K562 (cell line): ENCODE measurements around the gene BCKDK. TPM values are rescaled to one million over a fixed set of nuclear protein-coding genes. Genes with fewer than 3 reads are reported as not detected.
A peak's percentile ranks its signal among the peaks of the same experiment; 100 is the strongest.

ENCODE experiments used
- COPS2 ChIP-seq: fragments of 450-650 bp; conservative IDR thresholded peaks from 2 replicates; pipeline ENCODE4 v1.6.1; 2016; ENCODE audit warnings: mild to moderate bottlenecking, moderate library complexity
- ERF ChIP-seq: fragments of 450-650 bp; formaldehyde crosslinking; IDR thresholded peaks from 2 replicates; pipeline ENCODE4 v1.4.0; 2020; ENCODE audit warnings: mild to moderate bottlenecking, mixed read lengths
- FOXK1 ChIP-seq: sonication (generic); formaldehyde crosslinking; IDR thresholded peaks from 2 replicates; pipeline ENCODE4 v1.8.0; 2022; ENCODE audit warnings: missing genetic modification reagents, mild to moderate bottlenecking, borderline replicate concordance
- HLTF ChIP-seq: fragments of 450-650 bp; IDR thresholded peaks from 2 replicates; pipeline ENCODE4 v1.6.1; 2016
- HNRNPLL ChIP-seq: fragments of 200-400 bp; formaldehyde crosslinking; IDR thresholded peaks from 2 replicates; pipeline ENCODE4 v1.6.1; 2017; ENCODE audit warnings: low read length, low read depth, mild to moderate bottlenecking; ENCODE audit not compliant: poor library complexity, severe bottlenecking
- MEIS2 ChIP-seq: fragments of 450-650 bp; IDR thresholded peaks from 2 replicates; pipeline ENCODE4 v1.6.1; 2014; ENCODE audit warnings: mild to moderate bottlenecking; ENCODE audit not compliant: partially characterized antibody
- MYNN ChIP-seq, 2 experiments: sonication (generic); formaldehyde crosslinking in 1 of 2; IDR thresholded peaks; 2 replicates each; pipeline versions ENCODE4 v1.5.0 to v1.6.1; 2016 to 2020; ENCODE audit warnings: antibody characterized with exemption in 1 of 2, missing genetic modification reagents in 1 of 2
- NR4A1 ChIP-seq, 2 experiments: fragments of 250-450 bp in 1 of 2; fragments of 450-650 bp in 1 of 2; sonication (Bioruptor Pico) in 1 of 2; IDR thresholded peaks; 2 replicates each; pipeline versions ENCODE4 v1.4.0 to v1.6.1; 2016 to 2020; ENCODE audit warnings: mild to moderate bottlenecking in 2 of 2, missing compliant biosample characterization in 1 of 2, missing genetic modification characterization in 1 of 2, moderate library complexity in 1 of 2
- TFAM ChIP-seq: fragments of 250-450 bp; sonication (Bioruptor Pico); conservative IDR thresholded peaks from 2 replicates; pipeline ENCODE4 v1.5.0; 2021; ENCODE audit warnings: mild to moderate bottlenecking, moderate library complexity
- ZNF175 ChIP-seq: fragments of 200-800 bp; sonication (Bioruptor generic); IDR thresholded peaks from 2 replicates; pipeline ENCODE4 v1.6.1; 2016; ENCODE audit warnings: low read depth, mild to moderate bottlenecking, missing genetic modification characterization, missing compliant biosample characterization
- ZNF184 ChIP-seq: sonication (generic); formaldehyde crosslinking; IDR thresholded peaks from 2 replicates; pipeline ENCODE4 v1.5.0; 2020; ENCODE audit warnings: missing genetic modification reagents
- ZNF436 ChIP-seq: fragments of 250-450, 450-650 bp; sonication (Bioruptor Pico); formaldehyde crosslinking; IDR thresholded peaks from 2 replicates; pipeline ENCODE4 v1.7.0; 2020; ENCODE audit warnings: mild to moderate bottlenecking
- ZNF77 ChIP-seq: fragments of 250-450 bp; sonication (Bioruptor Pico); IDR thresholded peaks from 2 replicates; pipeline ENCODE4 v1.5.0; 2020
- polyA plus RNA-seq, 8 experiments: library from polyadenylated mRNA; depleted of rRNA in 4 of 8; stranded (reverse) in 5 of 8; unstranded in 3 of 8; fragments of >200 nt; fragmentation: Nextera tagmentation in 2 of 8; fragmentation: Illumina TruSeq in 1 of 8; extraction: Ambion mirVana in 2 of 8; extraction: Trizol in 1 of 8; gene quantifications; 2 replicates each; pipeline versions ENCODE4 v1.2.1 to v1.2.3, GENCODE V29; 2011 to 2014; ENCODE audit warnings: inconsistent platforms in 1 of 8, missing spikeins in 1 of 8
- total RNA-seq, 7 experiments: library from RNA; depleted of rRNA in 6 of 7; stranded (reverse); fragments of >200 nt in 6 of 7; fragmentation: Illumina TruSeq in 2 of 7; extraction: Trizol in 2 of 7; gene quantifications; 2 replicates each; pipeline versions ENCODE4 v1.2.1 to v1.2.3, GENCODE V29; 2011 to 2021; ENCODE audit warnings: low replicate concordance in 1 of 7
- TF ChIP-seq, protein P1 (sequence below): IDR thresholded peaks from 2 replicates; pipeline ENCODE4 v1.6.1; 2014; ENCODE audit warnings: antibody characterized with exemption
- TF ChIP-seq, protein P2 (sequence below), 3 experiments: fragments of 200-800 bp in 1 of 3; fragments of 250-450 bp in 1 of 3; fragments of 450-650 bp in 1 of 3; sonication (Bioruptor Pico) in 1 of 3; sonication (Bioruptor generic) in 1 of 3; formaldehyde crosslinking in 1 of 3; IDR thresholded peaks; 2 replicates each; pipeline versions ENCODE4 v1.6.1 to v1.8.0; 2016 to 2022; ENCODE audit warnings: mild to moderate bottlenecking in 2 of 3, missing genetic modification characterization in 2 of 3, missing compliant biosample characterization in 1 of 3, moderate library complexity in 1 of 3
- TF ChIP-seq, protein P3 (sequence below): fragments of 250-450 bp; sonication (Bioruptor Pico); IDR thresholded peaks from 2 replicates; pipeline ENCODE4 v1.9.0; 2021; ENCODE audit warnings: mild to moderate bottlenecking, inconsistent platforms

BCKDK gene
- total and polyA plus RNA-seq, 9 of the 15 experiments (the other 6 are each of a cell fraction or from before 2014, with no cell fraction given): 0.58 to 34.8 (median 13.1) TPM

DNA sequence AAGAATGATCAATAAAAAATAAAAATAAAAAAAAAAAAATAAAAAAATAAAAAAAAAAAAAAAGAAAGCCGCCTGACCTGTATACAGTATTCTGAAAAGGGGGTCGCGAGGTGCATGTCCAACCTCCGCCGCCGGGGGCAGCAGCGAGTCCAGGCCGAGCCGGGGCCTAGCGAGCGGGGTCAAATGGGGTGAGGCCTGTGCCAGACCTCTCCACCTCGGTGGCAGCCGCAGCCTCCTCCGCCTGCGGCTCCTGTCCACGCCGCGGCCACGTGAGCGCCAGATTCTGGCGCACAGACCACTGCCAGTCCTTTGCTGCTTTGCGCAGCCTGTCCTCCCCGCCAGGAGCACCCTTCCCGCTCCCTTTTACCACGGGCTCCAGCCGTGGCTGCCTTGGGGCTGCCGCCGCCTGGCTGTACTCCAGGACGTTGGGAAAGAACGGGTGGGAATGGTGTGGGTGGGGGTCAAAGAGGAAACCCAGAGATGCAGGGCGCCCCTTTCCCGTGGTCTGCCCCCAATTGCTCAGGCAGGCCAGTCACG is 2.4 kb upstream of the BCKDK start (continued):
- TF ChIP-seq MYNN (IDR thresholded peaks at IDR 0.05) (peak; percentile 76; the same call in 1 of the 2 replicates), MYNN (CRISPR knock-in tag; IDR thresholded peaks at IDR 0.05) (no peak), ERF (CRISPR knock-in tag) (peak; percentile 79; the same call in 1 of the 2 replicates), FOXK1 (CRISPR knock-in tag) (no peak), ZNF175 (CRISPR knock-in tag) (no peak), COPS2 (no peak), HLTF (peak; percentile 60; the same call in 1 of the 2 replicates), MEIS2 (peak; percentile 8), TFAM (CRISPR knock-in tag) (no peak), NR4A1 (CRISPR knock-in tag; IDR thresholded peaks at IDR 0.05) (no peak), NR4A1 (tag; IDR thresholded peaks at IDR 0.05) (peak; percentile 67; the same call in 1 of the 2 replicates), ZNF77 (CRISPR knock-in tag) (no peak), ZNF184 (no peak), ZNF436 (CRISPR knock-in tag) (no peak), HNRNPLL (peak; percentile 34)
- TF ChIP-seq, protein P1, sequence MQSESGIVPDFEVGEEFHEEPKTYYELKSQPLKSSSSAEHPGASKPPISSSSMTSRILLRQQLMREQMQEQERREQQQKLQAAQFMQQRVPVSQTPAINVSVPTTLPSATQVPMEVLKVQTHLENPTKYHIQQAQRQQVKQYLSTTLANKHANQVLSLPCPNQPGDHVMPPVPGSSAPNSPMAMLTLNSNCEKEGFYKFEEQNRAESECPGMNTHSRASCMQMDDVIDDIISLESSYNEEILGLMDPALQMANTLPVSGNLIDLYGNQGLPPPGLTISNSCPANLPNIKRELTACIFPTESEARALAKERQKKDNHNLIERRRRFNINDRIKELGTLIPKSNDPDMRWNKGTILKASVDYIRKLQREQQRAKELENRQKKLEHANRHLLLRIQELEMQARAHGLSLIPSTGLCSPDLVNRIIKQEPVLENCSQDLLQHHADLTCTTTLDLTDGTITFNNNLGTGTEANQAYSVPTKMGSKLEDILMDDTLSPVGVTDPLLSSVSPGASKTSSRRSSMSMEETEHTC: peak; percentile 46; the same call in 1 of the 2 replicates
- TF ChIP-seq, protein P2, sequence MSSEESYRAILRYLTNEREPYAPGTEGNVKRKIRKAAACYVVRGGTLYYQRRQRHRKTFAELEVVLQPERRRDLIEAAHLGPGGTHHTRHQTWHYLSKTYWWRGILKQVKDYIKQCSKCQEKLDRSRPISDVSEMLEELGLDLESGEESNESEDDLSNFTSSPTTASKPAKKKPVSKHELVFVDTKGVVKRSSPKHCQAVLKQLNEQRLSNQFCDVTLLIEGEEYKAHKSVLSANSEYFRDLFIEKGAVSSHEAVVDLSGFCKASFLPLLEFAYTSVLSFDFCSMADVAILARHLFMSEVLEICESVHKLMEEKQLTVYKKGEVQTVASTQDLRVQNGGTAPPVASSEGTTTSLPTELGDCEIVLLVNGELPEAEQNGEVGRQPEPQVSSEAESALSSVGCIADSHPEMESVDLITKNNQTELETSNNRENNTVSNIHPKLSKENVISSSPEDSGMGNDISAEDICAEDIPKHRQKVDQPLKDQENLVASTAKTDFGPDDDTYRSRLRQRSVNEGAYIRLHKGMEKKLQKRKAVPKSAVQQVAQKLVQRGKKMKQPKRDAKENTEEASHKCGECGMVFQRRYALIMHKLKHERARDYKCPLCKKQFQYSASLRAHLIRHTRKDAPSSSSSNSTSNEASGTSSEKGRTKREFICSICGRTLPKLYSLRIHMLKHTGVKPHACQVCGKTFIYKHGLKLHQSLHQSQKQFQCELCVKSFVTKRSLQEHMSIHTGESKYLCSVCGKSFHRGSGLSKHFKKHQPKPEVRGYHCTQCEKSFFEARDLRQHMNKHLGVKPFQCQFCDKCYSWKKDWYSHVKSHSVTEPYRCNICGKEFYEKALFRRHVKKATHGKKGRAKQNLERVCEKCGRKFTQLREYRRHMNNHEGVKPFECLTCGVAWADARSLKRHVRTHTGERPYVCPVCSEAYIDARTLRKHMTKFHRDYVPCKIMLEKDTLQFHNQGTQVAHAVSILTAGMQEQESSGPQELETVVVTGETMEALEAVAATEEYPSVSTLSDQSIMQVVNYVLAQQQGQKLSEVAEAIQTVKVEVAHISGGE (CRISPR knock-in tag; IDR thresholded peaks at IDR 0.05): peak in 1 of 3 experiments; percentile 57; a peak in 2 of 6 replicates
- TF ChIP-seq, protein P3, sequence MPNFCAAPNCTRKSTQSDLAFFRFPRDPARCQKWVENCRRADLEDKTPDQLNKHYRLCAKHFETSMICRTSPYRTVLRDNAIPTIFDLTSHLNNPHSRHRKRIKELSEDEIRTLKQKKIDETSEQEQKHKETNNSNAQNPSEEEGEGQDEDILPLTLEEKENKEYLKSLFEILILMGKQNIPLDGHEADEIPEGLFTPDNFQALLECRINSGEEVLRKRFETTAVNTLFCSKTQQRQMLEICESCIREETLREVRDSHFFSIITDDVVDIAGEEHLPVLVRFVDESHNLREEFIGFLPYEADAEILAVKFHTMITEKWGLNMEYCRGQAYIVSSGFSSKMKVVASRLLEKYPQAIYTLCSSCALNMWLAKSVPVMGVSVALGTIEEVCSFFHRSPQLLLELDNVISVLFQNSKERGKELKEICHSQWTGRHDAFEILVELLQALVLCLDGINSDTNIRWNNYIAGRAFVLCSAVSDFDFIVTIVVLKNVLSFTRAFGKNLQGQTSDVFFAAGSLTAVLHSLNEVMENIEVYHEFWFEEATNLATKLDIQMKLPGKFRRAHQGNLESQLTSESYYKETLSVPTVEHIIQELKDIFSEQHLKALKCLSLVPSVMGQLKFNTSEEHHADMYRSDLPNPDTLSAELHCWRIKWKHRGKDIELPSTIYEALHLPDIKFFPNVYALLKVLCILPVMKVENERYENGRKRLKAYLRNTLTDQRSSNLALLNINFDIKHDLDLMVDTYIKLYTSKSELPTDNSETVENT (CRISPR knock-in tag): no peak
